Measurements from ENCODE around the gene STK39. TPM values are rescaled to one million over a fixed set of nuclear protein-coding genes. Genes with fewer than 3 reads are reported as not detected.

STK39 gene
- total RNA-seq, 1 experiment from 2014 or later: 2.9 TPM

GRCh38 chr2:168002021-168002553 lies 245.3 kb downstream of the STK39 start:
- no peak overlapping the region for H3K4me3 ChIP-seq (ENCODE audit: low read depth, low read length)
- POLR2A ChIA-PET: no interaction called here
- no peaks in the 10 kb centered on the region for H3K9me3 ChIP-seq
- no peak overlapping the region for H3K27ac Mint-ChIP-seq (ENCODE audit: unreplicated experiment)
- H3K4me1 Mint-ChIP-seq (ENCODE audit: low read depth, unreplicated experiment): no peaks in the 10 kb centered on the region
- no peaks in the 10 kb centered on the region for H3K36me3 Mint-ChIP-seq (ENCODE audit: insufficient read depth, unreplicated experiment)
- peaks cover 2% of the 10 kb centered on the region for H3K9me3 Mint-ChIP-seq (ENCODE audit: unreplicated experiment)
- TF ChIP-seq CTCF (IDR thresholded peaks at IDR 0.05; ENCODE audit: insufficient read depth in 1 of 2, low read depth in 1 of 2, low read length in 1 of 2, severe bottlenecking in 1 of 2, unreplicated experiment in 1 of 2): no peak
- no peaks in the 10 kb centered on the region for H3K4me1 ChIP-seq
- no peak for DNase-seq
- CTCF ChIA-PET: no interaction called here
- H3K27me3 Mint-ChIP-seq (ENCODE audit: insufficient read depth, unreplicated experiment): no peaks in the 10 kb centered on the region
- no TSS peak for BruUV-seq (replicated peaks)
- H3K4me3 Mint-ChIP-seq (ENCODE audit: unreplicated experiment): no peak overlapping the region
- intact Hi-C loops (cut with micrococcal nuclease; ENCODE audit: unreplicated experiment): no loop called here
- H3K27me3 ChIP-seq (replicated peaks; ENCODE audit: control insufficient read depth, insufficient read depth, low read length): no peaks in the 10 kb centered on the region
- H3K36me3 ChIP-seq (ENCODE audit: control insufficient read depth, insufficient read depth, low read length): no peaks in the 10 kb centered on the region

- ChIA-PET POLR2A (no interaction called here), CTCF (no interaction called here)
- no peak for TF ChIP-seq CTCF (IDR thresholded peaks at IDR 0.05; ENCODE audit: insufficient read depth in 1 of 2, low read depth in 1 of 2, low read length in 1 of 2, severe bottlenecking in 1 of 2, unreplicated experiment in 1 of 2)
- BruUV-seq (replicated peaks): no TSS peak
- H3K36me3 Mint-ChIP-seq (ENCODE audit: insufficient read depth, unreplicated experiment): no peaks in the 10 kb centered on the region
- no peaks in the 10 kb centered on the region; the same call in 1 of the 2 replicates for H3K27me3 ChIP-seq (replicated peaks; ENCODE audit: control insufficient read depth, insufficient read depth, low read length)
- H3K27me3 Mint-ChIP-seq (ENCODE audit: insufficient read depth, unreplicated experiment): peaks cover 4% of the 10 kb centered on the region
- no peak for DNase-seq
- no peaks in the 10 kb centered on the region for H3K4me1 ChIP-seq
- no peaks in the 10 kb centered on the region for H3K36me3 ChIP-seq (ENCODE audit: control insufficient read depth, insufficient read depth, low read length)
- H3K9me3 Mint-ChIP-seq (ENCODE audit: unreplicated experiment): no peaks in the 10 kb centered on the region
- no peak overlapping the region for H3K4me3 Mint-ChIP-seq (ENCODE audit: unreplicated experiment)
- H3K4me3 ChIP-seq (ENCODE audit: low read depth, low read length): no peak overlapping the region
- H3K4me1 Mint-ChIP-seq (ENCODE audit: low read depth, unreplicated experiment): no peaks in the 10 kb centered on the region
- no peak overlapping the region for H3K27ac Mint-ChIP-seq (ENCODE audit: unreplicated experiment)
- intact Hi-C loops (cut with micrococcal nuclease; ENCODE audit: unreplicated experiment): no loop called here
- H3K9me3 ChIP-seq: no peaks in the 10 kb centered on the region
Measured at GRCh38 chr2:167992278-167992677, 255.1 kb downstream of the STK39 start.

GRCh38 chr2:167990062-167990461 lies 257.3 kb downstream of the STK39 start:
- Histone ChIP-seq H3K27me3 (replicated peaks; ENCODE audit: control insufficient read depth, insufficient read depth, low read length) (no peaks in the 10 kb centered on the region; the same call in 1 of the 2 replicates), H3K9me3 (no peaks in the 10 kb centered on the region), H3K4me1 (no peaks in the 10 kb centered on the region), H3K4me3 (ENCODE audit: low read depth, low read length) (no peak overlapping the region), H3K36me3 (ENCODE audit: control insufficient read depth, insufficient read depth, low read length) (no peaks in the 10 kb centered on the region)
- no peak for DNase-seq
- H3K9me3 Mint-ChIP-seq (ENCODE audit: unreplicated experiment): no peaks in the 10 kb centered on the region
- no peak overlapping the region for H3K27ac Mint-ChIP-seq (ENCODE audit: unreplicated experiment)
- H3K36me3 Mint-ChIP-seq (ENCODE audit: insufficient read depth, unreplicated experiment): no peaks in the 10 kb centered on the region
- no TSS peak for BruUV-seq (replicated peaks)
- no peak overlapping the region for H3K4me3 Mint-ChIP-seq (ENCODE audit: unreplicated experiment)
- no peak for TF ChIP-seq CTCF (IDR thresholded peaks at IDR 0.05; ENCODE audit: insufficient read depth in 1 of 2, low read depth in 1 of 2, low read length in 1 of 2, severe bottlenecking in 1 of 2, unreplicated experiment in 1 of 2)
- ChIA-PET POLR2A (no interaction called here), CTCF (no interaction called here)
- H3K27me3 Mint-ChIP-seq (ENCODE audit: insufficient read depth, unreplicated experiment): peaks cover 4% of the 10 kb centered on the region
- no peaks in the 10 kb centered on the region for H3K4me1 Mint-ChIP-seq (ENCODE audit: low read depth, unreplicated experiment)
- intact Hi-C loops (cut with micrococcal nuclease; ENCODE audit: unreplicated experiment): no loop called here

Data from Caco-2 (cell line).